Head of caudate nucleus (tissue), 42 donors: ENCODE results near the gene STS.
"Not testable (repeated sequence)": the region's sequence is repeated elsewhere in the genome, so short reads cannot be mapped to it uniquely, and the experiment has no call there.

Source experiments
- DNase-seq, 42 donors: peaks; one replicate each; pipeline versions ENCODE4 v3.0.0 to v3.0.0-alpha.2; 2020 to 2021; ENCODE audit warnings: mixed read lengths in 7 of 42
- intact Hi-C: fragments of 100-400 bp; cut with DNase I; formaldehyde crosslinking; loops from one replicate; pipeline ENCODE4 v1.15.0; 2022

Gene STS

DNA sequence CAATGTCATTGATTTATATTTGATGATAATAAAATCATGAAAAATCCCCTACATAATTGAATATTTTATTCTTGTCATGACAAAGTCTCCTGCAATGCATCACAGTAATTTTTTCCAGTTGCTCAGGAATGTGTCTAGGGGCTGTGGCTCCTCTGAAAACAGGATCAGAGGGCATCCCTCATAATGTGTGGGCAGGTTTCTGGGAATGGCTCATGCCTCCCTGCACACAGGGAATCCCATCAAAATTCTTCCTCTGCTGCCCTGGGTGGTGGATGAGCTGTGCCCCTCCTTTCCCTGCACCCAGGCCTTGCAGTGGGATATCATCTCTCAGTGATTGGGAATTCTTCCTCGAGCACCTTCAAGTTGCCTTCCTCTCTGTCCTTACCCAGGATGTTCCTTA, 20.9 kb downstream of the STS start:
- intact Hi-C loops, result no loop called here
- no peak for DNase-seq

DNA sequence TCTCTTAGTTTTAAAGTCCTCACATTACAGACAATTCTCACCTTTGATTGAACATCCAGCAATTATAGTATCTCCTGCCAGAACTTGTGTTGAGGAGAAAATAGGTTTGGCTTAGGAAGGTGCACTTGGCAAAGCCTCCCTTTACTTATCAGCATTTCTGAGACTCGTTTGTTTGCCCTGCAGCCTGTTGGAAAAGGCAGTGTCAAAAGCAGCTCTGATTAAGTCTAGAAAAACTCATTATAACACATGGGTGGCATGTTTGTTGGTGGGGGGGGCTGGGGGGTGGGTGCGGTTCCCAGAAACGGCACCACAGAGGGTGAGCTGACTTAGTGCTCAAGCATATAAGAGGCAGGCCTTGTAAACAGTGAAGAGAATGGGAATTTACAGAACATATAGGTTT, 22.1 kb downstream of the STS start:
- no peak for DNase-seq
- intact Hi-C loops, result no loop called here

DNA sequence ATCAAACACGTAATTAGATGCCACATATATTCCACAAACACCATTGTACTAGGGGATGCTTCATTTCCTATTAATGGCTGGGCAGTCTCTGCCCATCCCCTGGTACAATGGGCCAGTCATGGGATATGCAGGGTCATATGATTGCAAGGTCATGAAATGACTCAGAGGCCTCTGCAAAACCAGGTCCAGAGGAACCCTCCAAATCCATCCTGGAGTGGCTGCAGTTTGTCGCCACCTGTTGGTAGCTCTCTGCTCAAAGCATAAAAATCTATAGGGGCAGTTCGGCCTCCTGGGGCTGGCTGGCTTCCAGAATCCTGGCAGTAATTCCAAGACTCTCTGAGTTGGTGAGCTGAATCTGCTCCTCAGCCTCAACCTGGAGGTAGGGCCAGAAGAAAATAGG, 23.4 kb downstream of the STS start:
- DNase-seq, result no peak
- intact Hi-C loops, result no loop called here

DNA sequence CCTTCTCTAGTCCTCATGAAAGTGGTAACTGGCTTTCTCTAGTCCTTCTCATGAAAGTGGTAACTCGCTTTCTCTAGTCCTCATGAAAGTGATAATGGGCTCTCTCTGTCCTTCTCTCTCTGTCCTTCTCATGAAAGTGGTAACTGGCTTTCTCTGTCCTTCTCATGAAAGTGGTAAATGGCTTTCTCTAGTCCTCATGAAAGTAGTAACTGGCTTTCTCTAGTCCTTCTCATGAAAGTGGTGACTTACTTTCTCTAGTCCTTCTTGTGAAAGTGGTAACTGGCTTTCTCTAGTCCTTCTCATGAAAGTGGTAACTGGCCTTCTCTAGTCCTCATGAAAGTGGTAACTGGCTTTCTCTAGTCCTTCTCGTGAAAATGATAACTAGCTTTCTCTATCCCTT, 31.3 kb downstream of the STS start:
- DNase-seq, intact Hi-C loops: not testable (repeated sequence)

DNA sequence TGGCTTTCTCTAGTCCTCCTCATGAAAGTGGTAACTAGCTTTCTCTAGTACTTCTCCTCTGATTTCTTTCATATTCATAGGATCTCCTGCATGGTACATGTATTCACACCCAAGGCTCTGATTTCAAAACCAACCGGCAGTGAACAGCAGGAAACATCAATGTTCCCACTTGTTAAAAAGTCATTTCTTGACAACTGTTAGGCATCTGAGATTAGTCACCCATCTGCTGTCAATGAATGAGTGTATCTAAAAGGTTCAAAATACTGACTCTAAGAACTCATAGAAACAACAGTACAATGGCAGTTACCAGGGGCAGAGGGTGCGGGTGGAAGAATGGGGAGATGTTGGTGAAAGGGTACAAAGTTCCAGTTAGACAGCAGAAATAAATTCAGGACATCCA, 31.9 kb downstream of the STS start:
- intact Hi-C loops, result no loop called here
- no peak for DNase-seq

DNA sequence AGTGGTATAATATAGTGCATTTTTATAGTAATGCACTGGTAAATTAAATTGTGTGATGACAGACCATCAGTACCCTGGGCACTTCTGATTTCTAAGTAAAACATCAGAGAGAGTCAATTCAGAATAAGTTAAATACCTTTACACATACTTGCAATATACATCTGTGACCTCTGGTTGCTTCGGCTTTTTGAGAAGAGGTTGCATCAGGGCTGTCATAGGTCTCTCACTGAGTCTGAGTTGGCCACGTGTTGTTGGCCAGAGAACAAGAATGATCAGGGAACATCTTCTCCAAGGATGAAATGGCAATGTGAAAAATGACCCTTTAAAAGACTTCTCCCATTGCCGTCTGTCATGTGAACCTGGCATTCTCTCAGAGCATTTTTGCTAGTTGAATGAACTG, 37.3 kb downstream of the STS start:
- intact Hi-C loops, result no loop called here

DNA sequence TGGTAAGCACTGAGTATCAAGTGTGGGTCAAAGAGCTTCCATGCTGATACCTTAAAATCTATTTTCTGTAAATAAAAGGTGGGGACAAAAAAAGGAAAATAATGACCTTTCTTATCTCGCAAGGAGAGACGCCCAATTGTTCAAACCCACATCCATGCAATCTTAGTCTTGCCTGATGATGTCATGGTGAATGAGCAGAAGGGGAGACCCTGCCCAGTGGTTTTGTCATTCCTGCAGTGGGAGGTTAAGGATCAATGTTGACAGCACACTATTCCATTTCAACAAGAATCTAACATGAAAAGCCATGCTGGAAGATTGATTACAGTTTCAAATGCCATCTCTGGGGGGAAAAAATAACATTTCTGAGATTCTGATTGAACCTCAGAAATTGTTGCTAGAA, 41.2 kb downstream of the STS start:
- DNase-seq, result no peak
- intact Hi-C loops, result no loop called here

More for the DNA sequence above, 37.3 kb downstream of the STS start:
- DNase-seq, result no peak

DNA sequence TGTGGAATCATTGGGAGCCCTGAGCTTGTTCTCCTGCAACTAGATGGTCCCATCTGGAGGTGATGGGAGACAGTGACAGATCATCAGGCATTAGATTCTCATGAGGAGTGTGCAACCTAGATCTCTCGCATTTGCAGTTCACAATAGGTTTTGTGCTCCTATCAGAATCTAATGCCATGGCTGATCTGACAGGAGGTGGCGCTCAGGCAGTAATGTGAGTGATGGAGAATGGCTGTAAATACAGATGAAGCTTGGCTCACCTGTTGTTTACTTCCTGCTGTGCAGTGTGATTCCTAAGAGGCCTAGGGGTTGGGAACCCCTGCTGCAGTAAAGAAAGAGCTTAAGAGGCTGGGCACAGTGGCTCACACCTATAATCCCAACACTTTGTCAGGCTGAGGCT, 42.6 kb downstream of the STS start:
- intact Hi-C loops, result no loop called here
- DNase-seq, result no peak

DNA sequence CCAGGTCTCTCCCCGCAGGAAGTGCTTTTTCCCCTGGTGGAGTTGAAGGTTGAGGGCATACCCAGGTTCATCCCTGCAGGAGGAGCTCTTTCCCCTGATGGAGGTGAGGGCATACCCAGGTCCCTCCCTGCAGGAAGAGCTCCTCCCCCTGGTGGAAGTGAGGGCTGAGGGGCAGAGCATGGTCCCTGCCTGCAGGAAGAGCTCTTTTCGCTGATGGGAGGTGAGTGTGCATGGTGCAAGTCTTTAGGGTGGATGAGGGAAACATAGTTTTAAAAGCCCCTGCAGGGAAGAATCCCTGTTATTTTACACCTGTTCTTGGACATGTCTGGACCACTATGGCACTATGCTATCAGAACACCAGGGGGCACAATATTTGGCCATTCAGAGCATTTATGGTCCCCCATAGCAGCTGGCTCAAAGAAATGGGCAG, 44.2 kb downstream of the STS start:
- DNase-seq, result no peak
- intact Hi-C loops, result no loop called here

DNA sequence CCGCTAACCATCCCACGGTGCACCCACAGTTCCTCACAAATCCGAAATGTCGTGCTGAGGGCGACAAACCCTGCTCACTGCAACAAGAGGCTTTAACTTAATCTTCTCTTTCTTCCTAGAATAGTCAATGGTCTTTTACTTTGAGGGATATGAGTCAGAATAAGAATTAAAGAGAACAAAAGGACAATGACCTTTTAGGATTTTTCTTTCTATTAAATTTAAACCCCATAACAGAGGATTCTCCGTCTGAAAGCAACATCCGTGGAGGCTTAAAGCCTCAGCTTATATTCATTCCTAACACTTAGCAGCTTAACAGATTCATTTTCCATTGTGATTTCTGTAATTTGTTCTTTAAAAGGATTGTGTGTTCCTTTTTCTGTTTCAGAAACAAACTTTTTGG, 45.4 kb downstream of the STS start:
- intact Hi-C loops, result no loop called here
- DNase-seq, result no peak

DNA sequence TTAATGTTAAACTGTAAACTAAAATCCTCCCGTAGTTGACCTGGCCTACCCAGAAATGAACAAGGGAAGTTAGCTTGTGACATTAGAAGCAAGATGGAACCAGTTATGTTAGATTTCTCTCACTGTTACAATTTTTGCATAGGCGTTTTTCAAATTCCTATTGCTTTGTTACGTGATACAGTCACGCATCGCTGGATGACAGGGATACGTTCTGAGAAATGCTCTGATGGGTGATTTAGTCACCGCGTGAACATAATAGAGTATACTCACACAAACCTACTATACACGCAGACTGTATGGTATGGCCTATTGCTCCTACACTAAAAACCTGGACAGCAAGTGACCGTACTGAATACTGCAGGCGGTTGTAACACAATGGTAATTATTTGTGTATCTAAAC, 47.1 kb downstream of the STS start:
- intact Hi-C loops, result no loop called here
- no peak for DNase-seq
